ENCODE measurements around the gene MRPS27.
"Not testable (repeated sequence)": the region's sequence is repeated elsewhere in the genome, so short reads cannot be mapped to it uniquely, and the experiment has no call there.

Gene MRPS27

GRCh38 chr5:72300590-72301339 lies 19.3 kb downstream of the MRPS27 start:
- peaks cover 21% of the 10 kb centered on the region for H3K79me2 ChIP-seq (ENCODE audit: control insufficient read depth, insufficient read depth, low read length)
- H2BK15ac ChIP-seq (replicated peaks; ENCODE audit: low read depth) = no peak overlapping the region
- H3K56ac ChIP-seq (ENCODE audit: low read length) = no peak overlapping the region
- H3K4me1 ChIP-seq (ENCODE audit: control insufficient read depth, low read depth, low read length) = peaks cover 11% of the 10 kb centered on the region
- no peaks in the 10 kb centered on the region for H3K36me3 ChIP-seq (ENCODE audit: control insufficient read depth, insufficient read depth, low read length)
- no peak overlapping the region for H3K18ac ChIP-seq (ENCODE audit: low read length)
- no peak overlapping the region for H3K4ac ChIP-seq (ENCODE audit: low read depth, low read length)
- no CpG with 5 or more reads among the region's 1 CpG for WGBS (ENCODE audit: extremely low coverage, insufficient coverage, low lambda C conversion rate)
- H2BK5ac ChIP-seq (ENCODE audit: low read length) = no peak overlapping the region
- no peak overlapping the region for H3K23ac ChIP-seq (ENCODE audit: low read length)
- H2BK120ac ChIP-seq (ENCODE audit: low read depth, low read length) = no peak overlapping the region
- peaks cover 9% of the 10 kb centered on the region for H3K79me1 ChIP-seq (ENCODE audit: low read length)
- H3K4me2 ChIP-seq (ENCODE audit: low read length) = no peak overlapping the region
- H4K5ac ChIP-seq (ENCODE audit: low read length) = no peak overlapping the region
- no peaks in the 10 kb centered on the region for H3K27me3 ChIP-seq (ENCODE audit: insufficient read depth, low read length, poor library complexity)
- no peak for DNase-seq
- H2AK5ac ChIP-seq (ENCODE audit: low read length) = no peak overlapping the region
- H3K4me3 ChIP-seq (ENCODE audit: low read length) = no peak overlapping the region
- no peak overlapping the region for H3K9ac ChIP-seq (ENCODE audit: low read length)
- H4K8ac ChIP-seq (ENCODE audit: low read depth, low read length) = no peak overlapping the region
- H3K27ac ChIP-seq (ENCODE audit: low read depth, low read length) = no peak overlapping the region

- H3K9ac ChIP-seq (ENCODE audit: low read length) = no peak overlapping the region
- no peak overlapping the region for H3K27ac ChIP-seq (ENCODE audit: low read depth, low read length)
- no peak for DNase-seq
- H2BK5ac ChIP-seq (ENCODE audit: low read length) = no peak overlapping the region
- no CpG with 5 or more reads among the region's 5 CpGs for WGBS (ENCODE audit: extremely low coverage, insufficient coverage, low lambda C conversion rate)
- H4K8ac ChIP-seq (ENCODE audit: low read depth, low read length) = no peak overlapping the region
- no peak overlapping the region for H4K5ac ChIP-seq (ENCODE audit: low read length)
- no peak overlapping the region for H3K4me2 ChIP-seq (ENCODE audit: low read length)
- H3K4me3 ChIP-seq (ENCODE audit: low read length) = no peak overlapping the region
- H3K79me2 ChIP-seq (ENCODE audit: control insufficient read depth, insufficient read depth, low read length) = peaks cover 14% of the 10 kb centered on the region
- H3K23ac ChIP-seq (ENCODE audit: low read length) = no peak overlapping the region
- no peak overlapping the region for H2BK120ac ChIP-seq (ENCODE audit: low read depth, low read length)
- no peak overlapping the region for H2BK15ac ChIP-seq (replicated peaks; ENCODE audit: low read depth)
- H3K18ac ChIP-seq (ENCODE audit: low read length) = no peak overlapping the region
- no peak overlapping the region for H3K4ac ChIP-seq (ENCODE audit: low read depth, low read length)
- no peak overlapping the region for H3K56ac ChIP-seq (ENCODE audit: low read length)
- H2AK5ac ChIP-seq (ENCODE audit: low read length) = no peak overlapping the region
- peaks cover 9% of the 10 kb centered on the region for H3K79me1 ChIP-seq (ENCODE audit: low read length)
- H3K27me3 ChIP-seq (ENCODE audit: insufficient read depth, low read length, poor library complexity) = no peaks in the 10 kb centered on the region
- no peaks in the 10 kb centered on the region for H3K36me3 ChIP-seq (ENCODE audit: control insufficient read depth, insufficient read depth, low read length)
- peaks cover 11% of the 10 kb centered on the region for H3K4me1 ChIP-seq (ENCODE audit: control insufficient read depth, low read depth, low read length)
These were observed 21.3 kb downstream of the MRPS27 start for GRCh38 chr5:72298711-72299110.

GRCh38 chr5:72298136-72298535 lies 21.9 kb downstream of the MRPS27 start:
- H3K36me3 ChIP-seq (ENCODE audit: control insufficient read depth, insufficient read depth, low read length); DNase-seq; H3K4me3 ChIP-seq (ENCODE audit: low read length); H2BK15ac ChIP-seq (replicated peaks; ENCODE audit: low read depth); H3K23ac ChIP-seq (ENCODE audit: low read length); H4K8ac ChIP-seq (ENCODE audit: low read depth, low read length); H3K56ac ChIP-seq (ENCODE audit: low read length); H2BK5ac ChIP-seq (ENCODE audit: low read length); H3K27ac ChIP-seq (ENCODE audit: low read depth, low read length); H3K9ac ChIP-seq (ENCODE audit: low read length); H2BK120ac ChIP-seq (ENCODE audit: low read depth, low read length); H2AK5ac ChIP-seq (ENCODE audit: low read length); H3K4ac ChIP-seq (ENCODE audit: low read depth, low read length); H3K27me3 ChIP-seq (ENCODE audit: insufficient read depth, low read length, poor library complexity); H3K4me2 ChIP-seq (ENCODE audit: low read length); H3K18ac ChIP-seq (ENCODE audit: low read length); H3K79me1 ChIP-seq (ENCODE audit: low read length); H4K5ac ChIP-seq (ENCODE audit: low read length): not testable (repeated sequence)
- no CpG with 5 or more reads among the region's 3 CpGs for WGBS (ENCODE audit: extremely low coverage, insufficient coverage, low lambda C conversion rate)
- peaks cover 11% of the 10 kb centered on the region for H3K4me1 ChIP-seq (ENCODE audit: control insufficient read depth, low read depth, low read length)
- peaks cover 14% of the 10 kb centered on the region for H3K79me2 ChIP-seq (ENCODE audit: control insufficient read depth, insufficient read depth, low read length)

GRCh38 chr5:72296256-72296655 lies 23.8 kb downstream of the MRPS27 start:
- H3K4me1 ChIP-seq (ENCODE audit: control insufficient read depth, low read depth, low read length) = peaks cover 2% of the 10 kb centered on the region
- no peak overlapping the region for H3K18ac ChIP-seq (ENCODE audit: low read length)
- peaks cover 11% of the 10 kb centered on the region for H3K79me2 ChIP-seq (ENCODE audit: control insufficient read depth, insufficient read depth, low read length)
- H3K4me3 ChIP-seq (ENCODE audit: low read length) = no peak overlapping the region
- H4K5ac ChIP-seq (ENCODE audit: low read length) = no peak overlapping the region
- H3K23ac ChIP-seq (ENCODE audit: low read length) = no peak overlapping the region
- no peak overlapping the region for H3K4ac ChIP-seq (ENCODE audit: low read depth, low read length)
- no peak overlapping the region for H2BK15ac ChIP-seq (replicated peaks; ENCODE audit: low read depth)
- no peak overlapping the region for H2BK120ac ChIP-seq (ENCODE audit: low read depth, low read length)
- DNase-seq = no peak
- no peaks in the 10 kb centered on the region for H3K36me3 ChIP-seq (ENCODE audit: control insufficient read depth, insufficient read depth, low read length)
- no peak overlapping the region for H3K4me2 ChIP-seq (ENCODE audit: low read length)
- no peaks in the 10 kb centered on the region for H3K27me3 ChIP-seq (ENCODE audit: insufficient read depth, low read length, poor library complexity)
- H3K27ac ChIP-seq (ENCODE audit: low read depth, low read length) = no peak overlapping the region
- no peak overlapping the region for H3K9ac ChIP-seq (ENCODE audit: low read length)
- H2BK5ac ChIP-seq (ENCODE audit: low read length) = no peak overlapping the region
- peaks cover 6% of the 10 kb centered on the region for H3K79me1 ChIP-seq (ENCODE audit: low read length)
- no CpG with 5 or more reads among the region's 2 CpGs for WGBS (ENCODE audit: extremely low coverage, insufficient coverage, low lambda C conversion rate)
- no peak overlapping the region for H2AK5ac ChIP-seq (ENCODE audit: low read length)
- no peak overlapping the region for H3K56ac ChIP-seq (ENCODE audit: low read length)
- no peak overlapping the region for H4K8ac ChIP-seq (ENCODE audit: low read depth, low read length)

- Histone ChIP-seq H3K18ac (ENCODE audit: low read length) (no peak overlapping the region), H3K56ac (ENCODE audit: low read length) (no peak overlapping the region), H2BK5ac (ENCODE audit: low read length) (no peak overlapping the region), H3K4me3 (ENCODE audit: low read length) (no peak overlapping the region), H4K5ac (ENCODE audit: low read length) (no peak overlapping the region), H3K4me1 (ENCODE audit: control insufficient read depth, low read depth, low read length) (peaks cover 2% of the 10 kb centered on the region), H3K4me2 (ENCODE audit: low read length) (no peak overlapping the region), H3K79me1 (ENCODE audit: low read length) (peaks cover 6% of the 10 kb centered on the region), H2BK15ac (replicated peaks; ENCODE audit: low read depth) (no peak overlapping the region), H3K4ac (ENCODE audit: low read depth, low read length) (no peak overlapping the region), H3K23ac (ENCODE audit: low read length) (no peak overlapping the region), H3K27ac (ENCODE audit: low read depth, low read length) (no peak overlapping the region), H3K9ac (ENCODE audit: low read length) (no peak overlapping the region), H3K36me3 (ENCODE audit: control insufficient read depth, insufficient read depth, low read length) (no peaks in the 10 kb centered on the region), H2BK120ac (ENCODE audit: low read depth, low read length) (no peak overlapping the region), H2AK5ac (ENCODE audit: low read length) (no peak overlapping the region), H3K27me3 (ENCODE audit: insufficient read depth, low read length, poor library complexity) (no peaks in the 10 kb centered on the region), H4K8ac (ENCODE audit: low read depth, low read length) (no peak overlapping the region), H3K79me2 (ENCODE audit: control insufficient read depth, insufficient read depth, low read length) (peaks cover 11% of the 10 kb centered on the region)
- no peak for DNase-seq
- WGBS (ENCODE audit: extremely low coverage, insufficient coverage, low lambda C conversion rate) = no CpG with 5 or more reads among the region's 4 CpGs
These were observed 24.5 kb downstream of the MRPS27 start for GRCh38 chr5:72295539-72295938.

- H3K4me1 ChIP-seq (ENCODE audit: control insufficient read depth, low read depth, low read length) = no peaks in the 10 kb centered on the region
- no peak overlapping the region for H3K56ac ChIP-seq (ENCODE audit: low read length)
- no peak overlapping the region for H3K4me2 ChIP-seq (ENCODE audit: low read length)
- DNase-seq = no peak
- H2BK120ac ChIP-seq (ENCODE audit: low read depth, low read length) = no peak overlapping the region
- H3K36me3 ChIP-seq (ENCODE audit: control insufficient read depth, insufficient read depth, low read length) = no peaks in the 10 kb centered on the region
- H3K27ac ChIP-seq (ENCODE audit: low read depth, low read length) = no peak overlapping the region
- H2AK5ac ChIP-seq (ENCODE audit: low read length) = no peak overlapping the region
- H3K23ac ChIP-seq (ENCODE audit: low read length) = no peak overlapping the region
- H3K4ac ChIP-seq (ENCODE audit: low read depth, low read length) = no peak overlapping the region
- H3K18ac ChIP-seq (ENCODE audit: low read length) = no peak overlapping the region
- 100% methylated on average over 1 of the region's 2 CpGs for WGBS (ENCODE audit: extremely low coverage, insufficient coverage, low lambda C conversion rate)
- H3K27me3 ChIP-seq (ENCODE audit: insufficient read depth, low read length, poor library complexity) = no peaks in the 10 kb centered on the region
- H2BK5ac ChIP-seq (ENCODE audit: low read length) = no peak overlapping the region
- no peak overlapping the region for H3K9ac ChIP-seq (ENCODE audit: low read length)
- peaks cover 1% of the 10 kb centered on the region for H3K79me1 ChIP-seq (ENCODE audit: low read length)
- peaks cover 3% of the 10 kb centered on the region for H3K79me2 ChIP-seq (ENCODE audit: control insufficient read depth, insufficient read depth, low read length)
- H3K4me3 ChIP-seq (ENCODE audit: low read length) = no peak overlapping the region
- H2BK15ac ChIP-seq (replicated peaks; ENCODE audit: low read depth) = no peak overlapping the region
- H4K8ac ChIP-seq (ENCODE audit: low read depth, low read length) = no peak overlapping the region
- H4K5ac ChIP-seq (ENCODE audit: low read length) = no peak overlapping the region
These were observed 25.6 kb downstream of the MRPS27 start for GRCh38 chr5:72294473-72294872.
